OCI-LY1 (cell line): Measurements from ENCODE around the gene FNDC4.

Experiments
- CTCF ChIP-seq: fragments of 200-600 bp; sonication (generic), shearing (Covaris generic); IDR thresholded peaks from 2 replicates; pipeline ENCODE4 v1.5.1; 2017; ENCODE audit warnings: mild to moderate bottlenecking, antibody characterized with exemption, low read length, moderate library complexity, mixed read lengths
- EZH2 ChIP-seq: fragments of 200-600 bp; sonication (generic), shearing (Covaris generic); IDR thresholded peaks from 2 replicates; pipeline ENCODE4 v1.8.0; 2017; ENCODE audit warnings: borderline replicate concordance, mixed run types, mild to moderate bottlenecking, antibody characterized with exemption, low read length, moderate library complexity, mixed read lengths

GRCh38 chr2:27501042-27501441, 6.0 kb upstream of the FNDC4 start:
- TF ChIP-seq CTCF (no peak), EZH2 (no peak)
